ENCODE measurements around the gene PRADC1.
"Not testable (repeated sequence)": the region's sequence is repeated elsewhere in the genome, so short reads cannot be mapped to it uniquely, and the experiment has no call there.

Gene PRADC1

DNA sequence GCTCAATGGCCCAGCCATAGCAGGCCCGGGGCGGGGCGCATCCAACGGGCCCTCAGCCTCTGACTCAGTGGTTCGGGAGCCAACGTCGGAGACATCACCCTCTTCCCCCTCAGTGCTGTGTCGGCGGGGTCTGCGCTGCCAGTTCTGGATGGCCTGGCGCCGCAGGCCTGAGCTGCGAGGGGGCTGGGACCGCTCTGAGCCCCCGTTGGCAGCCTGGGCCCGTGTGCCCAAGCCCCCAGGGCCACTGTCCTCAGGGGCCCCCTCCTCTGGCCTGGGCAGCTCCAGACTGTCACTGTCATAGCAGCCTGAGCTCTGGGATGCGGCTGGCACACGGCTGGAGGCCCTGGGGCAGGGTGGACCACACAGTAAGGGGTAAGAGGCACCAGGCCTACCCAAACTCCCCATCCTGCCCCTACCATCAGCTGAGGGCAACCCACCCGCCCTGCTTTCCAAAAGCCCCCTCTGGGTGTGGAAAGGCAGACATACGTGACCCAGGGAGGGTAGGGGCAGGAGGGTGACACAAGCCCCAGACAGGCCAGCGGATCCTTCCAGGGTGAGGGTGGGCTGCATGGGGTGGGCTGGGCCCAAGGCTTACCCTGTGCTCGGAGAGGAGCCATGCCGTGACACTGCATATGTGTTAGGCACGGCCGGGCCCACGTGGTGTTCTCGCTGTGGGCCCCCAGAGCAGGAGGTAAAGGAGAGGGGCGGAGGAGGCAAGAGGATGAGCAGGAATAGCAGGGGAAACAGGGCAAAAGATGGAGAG is 32.4 kb upstream of the PRADC1 start:
- no peaks in the 10 kb centered on the region for H3K9me3 ChIP-seq (ENCODE audit: control insufficient read depth, insufficient read depth, low read length)

GRCh38 chr2:73264783-73265182 is 31.7 kb upstream of the PRADC1 start:
- peaks cover 19% of the 10 kb centered on the region for H3K36me3 ChIP-seq (ENCODE audit: control insufficient read depth, insufficient read depth, low read length)
- no peak overlapping the region for H3K27ac ChIP-seq (ENCODE audit: low read depth, low read length)
- no peaks in the 10 kb centered on the region for H3K9me3 ChIP-seq (ENCODE audit: control insufficient read depth, insufficient read depth, low read length)
- no peak overlapping the region for H3K9ac ChIP-seq (ENCODE audit: low read depth, low read length)
- H3K4me1 ChIP-seq (ENCODE audit: control insufficient read depth, insufficient read depth, low read length): peaks cover 4% of the 10 kb centered on the region; the same call in 1 of the 2 replicates
- peaks cover 19% of the 10 kb centered on the region for H3K27me3 ChIP-seq (ENCODE audit: control insufficient read depth, insufficient read depth, low read length)
- H3K4me3 ChIP-seq (ENCODE audit: low read depth, low read length): no peak overlapping the region

More for the DNA sequence above, 32.4 kb upstream of the PRADC1 start:
- H3K4me1 ChIP-seq (ENCODE audit: control insufficient read depth, insufficient read depth, low read length): peaks cover 3% of the 10 kb centered on the region; the same call in 1 of the 2 replicates
- H3K36me3 ChIP-seq (ENCODE audit: control insufficient read depth, insufficient read depth, low read length): peaks cover 17% of the 10 kb centered on the region
- no peak overlapping the region for H3K4me3 ChIP-seq (ENCODE audit: low read depth, low read length)
- H3K9ac ChIP-seq (ENCODE audit: low read depth, low read length): no peak overlapping the region
- peaks cover 26% of the 10 kb centered on the region for H3K27me3 ChIP-seq (ENCODE audit: control insufficient read depth, insufficient read depth, low read length)
- H3K27ac ChIP-seq (ENCODE audit: low read depth, low read length): no peak overlapping the region

DNA sequence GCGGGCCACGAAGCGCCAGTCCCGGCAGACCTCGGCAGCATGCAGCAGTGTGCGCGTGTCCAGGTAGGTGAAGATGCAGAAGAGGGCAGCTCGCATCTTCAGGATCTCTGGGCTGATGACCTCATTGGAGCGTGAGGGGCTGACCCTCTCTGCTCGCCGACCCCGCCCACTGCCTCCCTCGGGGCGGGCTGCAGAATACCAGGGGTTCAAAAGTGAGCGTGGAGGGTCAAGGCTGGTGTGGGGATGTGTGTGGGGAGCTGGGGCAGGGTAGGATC is 31.2 kb upstream of the PRADC1 start:
- no peak overlapping the region for H3K9ac ChIP-seq (ENCODE audit: low read depth, low read length)
- H3K9me3 ChIP-seq (ENCODE audit: control insufficient read depth, insufficient read depth, low read length): no peaks in the 10 kb centered on the region
- peaks cover 24% of the 10 kb centered on the region for H3K36me3 ChIP-seq (ENCODE audit: control insufficient read depth, insufficient read depth, low read length)
- H3K4me3 ChIP-seq (ENCODE audit: low read depth, low read length): no peak overlapping the region
- H3K27me3 ChIP-seq (ENCODE audit: control insufficient read depth, insufficient read depth, low read length): peaks cover 16% of the 10 kb centered on the region
- no peak overlapping the region for H3K27ac ChIP-seq (ENCODE audit: low read depth, low read length)
- peaks cover 4% of the 10 kb centered on the region; the same call in 1 of the 2 replicates for H3K4me1 ChIP-seq (ENCODE audit: control insufficient read depth, insufficient read depth, low read length)

DNA sequence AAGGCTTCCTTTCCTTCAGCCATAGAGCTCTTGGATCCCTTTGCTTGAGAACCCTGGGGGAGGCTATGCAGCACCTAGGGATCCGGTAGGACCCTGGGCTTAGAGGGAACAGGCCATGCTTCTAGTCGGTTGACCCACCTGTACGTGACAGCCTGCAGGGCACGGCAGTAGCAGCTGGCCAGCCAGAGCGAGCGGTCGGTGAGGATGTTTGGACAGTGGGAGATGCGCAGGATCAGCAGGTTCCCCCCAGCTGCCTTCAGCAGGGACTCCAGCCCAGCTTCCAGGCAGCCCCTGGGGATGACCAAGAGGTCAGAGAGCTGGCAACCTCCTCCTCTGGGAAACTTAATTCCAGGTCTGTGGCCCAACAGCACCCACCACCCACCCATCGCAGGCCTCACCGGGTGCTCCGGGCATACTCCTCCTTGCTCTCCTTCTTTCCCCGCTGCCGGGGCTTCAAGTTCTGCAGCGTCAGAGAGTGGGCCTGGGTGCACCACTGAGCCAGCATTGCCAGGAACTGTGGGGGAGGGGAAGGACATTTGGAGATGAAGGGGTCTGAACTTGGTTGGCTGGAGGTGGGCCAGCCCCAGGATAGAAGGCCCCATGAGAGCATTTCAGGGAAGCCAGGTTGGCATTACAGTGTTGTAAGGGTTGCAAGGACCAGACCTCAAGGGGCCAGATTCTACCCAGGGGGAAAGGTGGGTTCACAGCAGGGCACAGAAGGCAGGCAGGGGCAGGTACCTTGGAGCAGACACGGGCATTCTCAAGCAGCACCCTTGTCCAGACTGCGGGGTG is 30.7 kb upstream of the PRADC1 start:
- Histone ChIP-seq H3K4me1 (ENCODE audit: control insufficient read depth, insufficient read depth, low read length) (peaks cover 4% of the 10 kb centered on the region; the same call in 1 of the 2 replicates), H3K4me3 (ENCODE audit: low read depth, low read length) (no peak overlapping the region), H3K9ac (ENCODE audit: low read depth, low read length) (no peak overlapping the region), H3K9me3 (ENCODE audit: control insufficient read depth, insufficient read depth, low read length) (no peaks in the 10 kb centered on the region), H3K36me3 (ENCODE audit: control insufficient read depth, insufficient read depth, low read length) (peaks cover 29% of the 10 kb centered on the region), H3K27ac (ENCODE audit: low read depth, low read length) (no peak overlapping the region), H3K27me3 (ENCODE audit: control insufficient read depth, insufficient read depth, low read length) (peaks cover 16% of the 10 kb centered on the region)

DNA sequence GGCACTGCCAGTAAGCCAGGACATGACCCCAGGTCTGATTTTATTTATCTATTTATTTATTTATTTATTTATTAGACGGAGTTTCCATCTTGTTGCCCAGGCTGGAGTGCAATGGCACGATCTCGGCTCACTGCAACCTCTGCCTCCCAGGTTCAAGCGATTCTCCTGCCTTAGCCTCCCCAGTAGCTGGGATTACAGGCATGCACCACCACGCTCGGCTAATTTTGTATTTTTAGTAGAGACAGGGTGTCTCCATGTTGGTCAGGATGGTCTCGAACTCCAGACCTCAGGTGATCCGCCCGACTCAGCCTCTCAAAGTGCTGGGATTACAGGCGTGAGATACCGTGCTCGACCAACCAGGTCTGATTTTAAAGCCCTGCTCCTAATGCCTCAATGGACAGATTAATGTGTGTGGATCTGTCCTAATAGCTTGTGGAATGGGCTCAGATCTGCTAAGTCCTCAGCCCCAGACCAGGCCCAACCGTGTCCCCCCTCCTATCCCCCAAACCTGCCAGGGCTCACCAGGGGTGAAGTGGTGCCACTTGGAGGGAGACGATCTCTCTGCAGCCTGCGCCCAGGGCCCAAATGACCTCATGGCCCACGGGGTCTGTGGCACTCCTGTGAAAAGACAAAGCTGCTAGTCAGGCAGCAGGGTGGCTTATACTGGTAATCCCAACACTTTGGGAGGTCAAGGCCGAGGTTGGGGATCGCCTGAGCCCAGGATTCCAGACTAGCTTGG is 29.8 kb upstream of the PRADC1 start:
- H3K4me3 ChIP-seq (ENCODE audit: low read depth, low read length); H3K27me3 ChIP-seq (ENCODE audit: control insufficient read depth, insufficient read depth, low read length); H3K4me1 ChIP-seq (ENCODE audit: control insufficient read depth, insufficient read depth, low read length); H3K9ac ChIP-seq (ENCODE audit: low read depth, low read length); H3K27ac ChIP-seq (ENCODE audit: low read depth, low read length); H3K9me3 ChIP-seq (ENCODE audit: control insufficient read depth, insufficient read depth, low read length): not testable (repeated sequence)
- peaks cover 33% of the 10 kb centered on the region for H3K36me3 ChIP-seq (ENCODE audit: control insufficient read depth, insufficient read depth, low read length)

DNA sequence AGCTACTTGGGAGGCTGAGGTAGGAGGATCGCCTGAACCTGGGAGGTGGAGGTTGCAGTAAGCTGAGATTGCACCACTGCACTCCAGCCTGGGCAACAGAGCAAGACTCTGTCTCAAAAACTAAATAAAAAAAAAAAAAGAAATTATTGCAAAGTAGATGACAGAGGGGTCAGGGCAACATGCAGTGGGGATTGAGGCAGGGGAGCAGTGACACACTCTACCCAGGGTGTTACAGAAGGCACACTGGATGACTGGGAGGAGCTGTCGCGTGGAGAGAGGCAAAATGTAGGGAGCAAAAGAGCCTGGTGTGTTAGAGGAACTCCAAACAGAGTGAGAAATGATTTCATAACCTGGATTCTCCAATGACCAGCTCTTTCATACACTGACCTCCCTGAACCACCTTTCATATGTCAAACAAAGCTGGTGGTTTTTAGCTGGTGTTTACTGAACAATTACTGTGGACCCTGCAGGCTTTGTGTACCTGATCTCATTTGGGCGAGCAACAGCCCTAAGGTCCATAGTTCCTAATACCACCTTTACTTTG is 29.1 kb upstream of the PRADC1 start:
- Histone ChIP-seq H3K4me1 (ENCODE audit: control insufficient read depth, insufficient read depth, low read length) (peaks cover 4% of the 10 kb centered on the region; the same call in 1 of the 2 replicates), H3K36me3 (ENCODE audit: control insufficient read depth, insufficient read depth, low read length) (peaks cover 33% of the 10 kb centered on the region), H3K9ac (ENCODE audit: low read depth, low read length) (no peak overlapping the region)

GRCh38 chr2:73260338-73260984 is 27.4 kb upstream of the PRADC1 start:
- Histone ChIP-seq H3K4me3 (ENCODE audit: low read depth, low read length) (no peak overlapping the region), H3K9ac (ENCODE audit: low read depth, low read length) (no peak overlapping the region), H3K9me3 (ENCODE audit: control insufficient read depth, insufficient read depth, low read length) (no peaks in the 10 kb centered on the region), H3K4me1 (ENCODE audit: control insufficient read depth, insufficient read depth, low read length) (peaks cover 11% of the 10 kb centered on the region; the same call in 1 of the 2 replicates), H3K36me3 (ENCODE audit: control insufficient read depth, insufficient read depth, low read length) (peaks cover 33% of the 10 kb centered on the region), H3K27me3 (ENCODE audit: control insufficient read depth, insufficient read depth, low read length) (no peaks in the 10 kb centered on the region), H3K27ac (ENCODE audit: low read depth, low read length) (no peak overlapping the region)

More for the DNA sequence above, 29.1 kb upstream of the PRADC1 start:
- H3K9me3 ChIP-seq (ENCODE audit: control insufficient read depth, insufficient read depth, low read length): no peaks in the 10 kb centered on the region
- H3K27me3 ChIP-seq (ENCODE audit: control insufficient read depth, insufficient read depth, low read length): peaks cover 2% of the 10 kb centered on the region
- H3K27ac ChIP-seq (ENCODE audit: low read depth, low read length): no peak overlapping the region
- no peak overlapping the region for H3K4me3 ChIP-seq (ENCODE audit: low read depth, low read length)

- no peak overlapping the region for H3K9ac ChIP-seq (ENCODE audit: low read depth, low read length)
- H3K36me3 ChIP-seq (ENCODE audit: control insufficient read depth, insufficient read depth, low read length): peaks cover 33% of the 10 kb centered on the region
- H3K9me3 ChIP-seq (ENCODE audit: control insufficient read depth, insufficient read depth, low read length): no peaks in the 10 kb centered on the region
- no peak overlapping the region for H3K27ac ChIP-seq (ENCODE audit: low read depth, low read length)
- H3K4me3 ChIP-seq (ENCODE audit: low read depth, low read length): no peak overlapping the region
- H3K27me3 ChIP-seq (ENCODE audit: control insufficient read depth, insufficient read depth, low read length): no peaks in the 10 kb centered on the region
- peaks cover 13% of the 10 kb centered on the region; the same call in 1 of the 2 replicates for H3K4me1 ChIP-seq (ENCODE audit: control insufficient read depth, insufficient read depth, low read length)
Observed at GRCh38 chr2:73259704-73260337, 26.8 kb upstream of the PRADC1 start.

GRCh38 chr2:73259276-73259675 is 26.2 kb upstream of the PRADC1 start:
- H3K36me3 ChIP-seq (ENCODE audit: control insufficient read depth, insufficient read depth, low read length): peaks cover 38% of the 10 kb centered on the region
- H3K27ac ChIP-seq (ENCODE audit: low read depth, low read length): no peak overlapping the region

DNA sequence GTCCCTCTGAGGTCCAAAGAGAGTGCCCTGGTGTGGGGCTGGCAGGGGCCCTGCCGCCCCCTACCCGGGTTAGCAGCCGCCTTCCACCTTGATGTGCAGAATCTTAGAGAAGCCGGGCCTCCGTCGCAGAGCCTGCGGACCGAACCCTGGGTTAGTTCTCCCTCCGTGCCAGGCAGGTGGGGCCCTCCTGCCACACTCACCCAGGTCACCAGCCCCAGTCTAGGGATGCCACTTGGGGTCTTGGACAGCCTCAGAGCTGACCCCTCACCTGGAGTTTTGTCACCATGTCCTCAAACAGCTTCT is 25.8 kb upstream of the PRADC1 start:
- Histone ChIP-seq H3K9ac (ENCODE audit: low read depth, low read length) (no peak overlapping the region), H3K36me3 (ENCODE audit: control insufficient read depth, insufficient read depth, low read length) (peaks cover 40% of the 10 kb centered on the region), H3K27me3 (ENCODE audit: control insufficient read depth, insufficient read depth, low read length) (no peaks in the 10 kb centered on the region), H3K27ac (ENCODE audit: low read depth, low read length) (no peak overlapping the region), H3K9me3 (ENCODE audit: control insufficient read depth, insufficient read depth, low read length) (no peaks in the 10 kb centered on the region), H3K4me1 (ENCODE audit: control insufficient read depth, insufficient read depth, low read length) (peaks cover 13% of the 10 kb centered on the region; the same call in 1 of the 2 replicates), H3K4me3 (ENCODE audit: low read depth, low read length) (no peak overlapping the region)

More at GRCh38 chr2:73259276-73259675, 26.2 kb upstream of the PRADC1 start:
- Histone ChIP-seq H3K9ac (ENCODE audit: low read depth, low read length) (no peak overlapping the region), H3K4me3 (ENCODE audit: low read depth, low read length) (no peak overlapping the region), H3K9me3 (ENCODE audit: control insufficient read depth, insufficient read depth, low read length) (no peaks in the 10 kb centered on the region), H3K27me3 (ENCODE audit: control insufficient read depth, insufficient read depth, low read length) (no peaks in the 10 kb centered on the region), H3K4me1 (ENCODE audit: control insufficient read depth, insufficient read depth, low read length) (peaks cover 13% of the 10 kb centered on the region; the same call in 1 of the 2 replicates)

Measured in HUES48 (cell line).